Fibroblast of the conjunctiva (primary cell): ENCODE measurements around the gene ZNF17.
A peak's percentile ranks its signal among the peaks of the same experiment; 100 is the strongest.
"Not testable (repeated sequence)": the region's sequence is repeated elsewhere in the genome, so short reads cannot be mapped to it uniquely, and the experiment has no call there.

Experiments
- DNase-seq: peaks from one replicate; pipeline ENCODE4 v3.0.0-alpha.2; 2010; ENCODE audit warnings: low read depth

Gene ZNF17

GRCh38 chr19:57410877-57411671 is at the start of gene ZNF17:
Gene ZNF17, plus strand, starts transcription at chr19:57411161. Its CDS starts 2,455 bp downstream, at chr19:57413616.
- DNase-seq: peak; percentile 91

DNA sequence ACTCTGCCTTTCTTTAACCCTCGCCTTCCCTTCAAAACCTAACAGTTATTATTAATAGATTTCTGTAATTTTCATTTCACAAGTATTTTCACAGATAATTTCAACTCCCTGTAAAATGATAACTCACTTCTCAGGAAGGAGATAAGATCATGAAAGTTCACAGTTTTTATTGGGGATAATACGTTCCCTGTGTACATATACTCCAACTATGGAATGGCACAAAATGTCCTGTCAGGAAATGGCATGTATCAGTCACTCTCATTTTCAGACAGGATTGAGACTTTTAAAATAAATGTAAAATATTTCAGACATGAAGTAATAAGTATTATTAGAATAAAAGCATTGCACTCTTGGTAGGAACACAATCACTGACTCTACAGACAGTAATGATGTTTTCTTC is 48.5 kb upstream of the ZNF17 start:
- no peak for DNase-seq

DNA sequence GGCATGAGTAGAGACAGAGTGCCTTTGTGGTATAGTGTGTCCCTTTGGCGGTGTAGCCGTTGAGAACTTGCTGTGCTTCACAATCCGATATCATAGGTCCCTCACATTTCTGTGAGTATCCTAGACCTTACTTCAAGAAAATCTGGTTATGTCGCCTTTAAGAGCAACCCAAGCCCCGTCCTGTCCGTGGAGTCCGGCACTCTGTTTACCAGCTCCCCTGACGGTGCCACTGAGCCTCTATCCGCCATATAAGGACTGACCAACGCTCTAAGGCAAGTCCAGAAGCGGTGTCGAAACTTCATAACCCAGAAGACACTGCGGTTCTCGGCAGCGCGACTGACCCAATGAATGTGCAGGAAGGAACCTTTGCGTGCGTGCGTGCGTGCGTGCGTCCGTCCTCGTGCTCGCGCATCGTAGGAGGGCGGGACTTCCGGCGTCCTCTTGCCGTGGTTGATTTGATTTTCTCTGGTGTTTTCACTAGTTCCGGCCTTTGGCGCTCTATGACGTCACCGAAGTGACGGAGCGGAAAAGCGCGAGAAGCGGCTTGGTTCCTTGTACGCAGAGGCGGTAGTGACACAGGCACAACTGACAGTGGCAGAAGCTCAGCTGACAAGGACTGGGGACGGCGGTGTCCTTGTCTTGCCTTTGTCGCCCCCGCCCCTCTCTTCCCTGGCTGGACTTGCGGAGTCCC is 47.8 kb upstream of the ZNF17 start, which contains the start of the genes TRAPPC2B and ZNF547:
Gene TRAPPC2B (plus strand): TSS at position 555 of the 691 bp plus-strand sequence. CDS start 1,283 bp downstream, outside the sequence.
Gene ZNF547 (plus strand): TSS at position 555 of the 691 bp plus-strand sequence. CDS start 5,005 bp downstream, outside the sequence.
- peak; percentile 99 for DNase-seq

GRCh38 chr19:57363688-57364181 is 47.2 kb upstream of the ZNF17 start:
- DNase-seq: no peak

DNA sequence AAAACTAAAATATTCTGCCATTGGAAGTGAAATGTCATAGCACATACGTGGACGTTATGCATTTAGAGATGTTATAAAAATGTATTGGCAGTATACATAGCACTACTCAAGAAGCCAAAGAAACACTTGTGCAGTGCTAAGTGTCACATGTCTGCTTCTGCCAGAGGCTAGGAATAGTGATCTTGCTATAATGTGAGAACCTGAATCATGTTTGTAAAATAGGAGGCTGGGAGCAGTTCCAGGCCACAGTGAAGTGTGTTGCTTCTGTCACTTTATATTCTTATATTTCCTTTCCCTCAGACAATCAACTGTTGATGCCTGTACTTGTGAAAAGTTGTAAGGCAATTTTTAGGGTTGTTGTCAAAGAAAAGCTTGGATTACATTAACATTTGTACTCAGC is 44.2 kb upstream of the ZNF17 start:
- no peak for DNase-seq

- DNase-seq: no peak
Measured at GRCh38 chr19:57374179-57374578, 36.8 kb upstream of the ZNF17 start.

DNA sequence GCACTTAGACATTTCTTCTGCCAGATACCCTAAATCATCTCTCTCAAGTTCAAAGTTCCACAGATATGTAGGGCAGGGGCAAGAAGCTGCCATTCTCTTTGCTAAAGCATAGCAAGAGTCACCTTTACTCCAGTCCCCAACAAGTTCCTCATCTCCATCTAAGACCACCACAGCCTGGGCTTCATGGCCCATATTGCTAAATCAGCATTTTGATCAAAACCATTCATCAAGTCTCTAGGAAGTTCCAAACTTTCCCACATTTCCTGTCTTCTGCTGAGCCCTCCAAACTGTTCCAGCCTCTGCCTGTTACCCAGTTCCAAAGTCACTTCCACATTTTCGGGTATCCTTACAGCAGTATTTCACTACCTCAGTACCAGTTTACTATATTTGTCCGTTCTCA is 36.3 kb upstream of the ZNF17 start:
- DNase-seq: not testable (repeated sequence)

DNA sequence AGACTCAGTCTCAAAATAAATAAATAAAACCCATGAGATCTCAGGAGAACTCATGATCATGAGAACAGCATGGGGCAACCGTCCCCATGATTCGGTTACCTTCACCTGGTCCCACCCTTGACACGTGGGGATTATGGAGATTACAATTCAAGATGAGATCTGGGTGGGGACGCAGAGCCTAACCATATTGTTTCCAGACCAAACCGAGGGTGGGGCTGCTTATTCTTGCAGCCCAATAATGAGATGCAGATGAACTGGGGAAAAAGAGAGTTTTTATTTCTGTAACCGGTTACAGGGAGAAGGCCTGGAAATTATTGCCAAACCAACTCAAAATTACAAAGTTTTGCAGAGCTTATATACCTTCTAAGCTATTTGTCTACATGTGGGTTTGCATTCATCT is 34.8 kb upstream of the ZNF17 start:
- no peak for DNase-seq

- DNase-seq: no peak
Measured at GRCh38 chr19:57377498-57378146, 33.3 kb upstream of the ZNF17 start.

GRCh38 chr19:57380923-57381322 is 30.0 kb upstream of the ZNF17 start:
- no peak for DNase-seq

DNA sequence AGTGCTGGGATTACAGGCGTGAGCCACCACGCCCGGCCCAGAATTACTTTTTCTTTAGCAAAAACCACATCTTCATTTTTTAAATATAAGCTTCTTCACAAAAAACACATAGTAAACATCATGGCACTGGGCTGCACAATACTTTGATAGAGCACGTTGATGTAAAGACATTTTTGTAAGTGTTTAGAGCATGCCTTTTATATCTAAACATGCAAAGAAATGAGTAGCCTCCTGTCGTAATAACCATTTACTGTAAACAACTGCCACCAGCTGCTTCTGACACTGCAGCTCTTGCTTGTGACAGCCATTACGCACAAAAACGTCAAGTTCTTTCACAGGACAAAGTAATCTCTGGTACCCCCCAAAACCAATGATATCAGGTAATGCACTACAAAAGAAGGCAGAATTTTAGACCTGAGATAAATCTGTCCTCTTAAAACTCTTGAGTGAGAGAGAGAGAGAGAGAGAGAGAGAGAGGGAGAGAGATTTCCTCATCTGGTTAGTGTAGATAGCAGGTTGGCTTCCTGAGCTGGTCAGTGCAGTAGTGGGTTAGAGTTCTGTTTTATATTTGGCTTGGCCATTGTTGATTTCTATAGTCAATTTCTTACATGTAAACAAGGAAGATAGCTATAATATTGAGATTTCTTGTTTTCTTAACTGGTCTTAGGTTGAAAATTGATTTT is 28.0 kb upstream of the ZNF17 start:
- DNase-seq: no peak

DNA sequence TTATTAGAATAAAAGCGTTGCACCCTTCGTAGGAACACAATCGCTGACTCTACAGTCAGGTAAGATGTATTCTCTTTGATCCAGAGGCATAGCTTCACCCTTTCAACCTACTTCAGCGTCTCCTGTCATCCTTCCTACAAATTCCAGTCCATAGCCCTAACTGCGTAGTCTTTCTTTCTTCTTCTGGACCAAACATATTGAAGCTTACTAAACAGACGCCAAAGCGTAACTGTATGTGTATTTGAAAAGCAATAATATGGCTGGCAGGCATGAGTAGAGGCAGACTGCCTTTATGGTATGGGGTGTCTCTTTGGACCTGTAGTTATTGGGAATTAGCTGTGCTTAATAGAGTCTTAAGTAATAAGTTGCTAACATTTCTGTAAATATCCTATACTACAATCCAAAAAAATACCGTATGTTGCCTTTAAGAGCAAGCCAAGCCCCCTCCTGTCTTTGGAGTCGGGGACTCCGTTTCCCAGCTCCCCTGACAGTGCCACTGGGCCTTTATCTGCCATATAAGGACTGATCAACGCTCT is 21.7 kb upstream of the ZNF17 start:
- DNase-seq: no peak

GRCh38 chr19:57389730-57390598 is 21.0 kb upstream of the ZNF17 start, which contains the start of gene ZNF548:
Gene ZNF548, plus strand, starts transcription at chr19:57389854. Its CDS starts 246 bp downstream, at chr19:57390100.
- DNase-seq: peak; percentile 98

DNA sequence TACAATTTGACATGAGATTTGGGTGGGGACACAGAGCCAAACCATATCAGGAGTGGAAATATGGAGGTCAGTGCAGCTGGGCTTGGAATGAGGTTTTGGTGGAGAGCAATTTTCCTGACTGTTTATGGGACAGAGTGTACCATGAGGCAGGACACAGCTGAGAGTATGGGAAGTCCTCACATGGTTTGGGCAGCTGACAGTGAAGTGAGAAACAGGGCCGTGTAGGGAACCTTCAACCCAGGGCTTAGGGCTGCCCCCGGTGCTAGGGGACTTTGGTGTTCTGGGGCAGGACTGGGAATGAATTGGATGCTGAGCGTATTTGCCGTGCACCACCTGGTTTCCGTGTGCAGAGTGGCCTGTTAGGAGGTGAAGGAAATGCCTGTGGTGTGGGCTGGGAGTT is 15.3 kb upstream of the ZNF17 start:
- DNase-seq: no peak

DNA sequence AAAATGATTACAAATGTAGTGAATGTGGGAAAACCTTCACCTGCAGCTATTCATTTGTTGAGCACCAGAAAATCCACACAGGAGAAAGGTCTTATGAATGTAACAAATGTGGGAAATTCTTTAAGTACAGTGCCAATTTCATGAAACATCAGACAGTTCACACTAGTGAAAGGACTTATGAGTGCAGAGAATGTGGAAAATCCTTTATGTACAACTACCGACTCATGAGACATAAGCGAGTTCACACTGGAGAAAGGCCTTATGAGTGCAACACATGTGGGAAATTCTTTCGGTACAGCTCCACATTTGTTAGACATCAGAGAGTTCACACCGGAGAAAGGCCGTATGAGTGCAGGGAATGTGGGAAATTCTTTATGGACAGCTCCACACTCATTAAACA is 12.1 kb upstream of the ZNF17 start:
- no peak for DNase-seq

DNA sequence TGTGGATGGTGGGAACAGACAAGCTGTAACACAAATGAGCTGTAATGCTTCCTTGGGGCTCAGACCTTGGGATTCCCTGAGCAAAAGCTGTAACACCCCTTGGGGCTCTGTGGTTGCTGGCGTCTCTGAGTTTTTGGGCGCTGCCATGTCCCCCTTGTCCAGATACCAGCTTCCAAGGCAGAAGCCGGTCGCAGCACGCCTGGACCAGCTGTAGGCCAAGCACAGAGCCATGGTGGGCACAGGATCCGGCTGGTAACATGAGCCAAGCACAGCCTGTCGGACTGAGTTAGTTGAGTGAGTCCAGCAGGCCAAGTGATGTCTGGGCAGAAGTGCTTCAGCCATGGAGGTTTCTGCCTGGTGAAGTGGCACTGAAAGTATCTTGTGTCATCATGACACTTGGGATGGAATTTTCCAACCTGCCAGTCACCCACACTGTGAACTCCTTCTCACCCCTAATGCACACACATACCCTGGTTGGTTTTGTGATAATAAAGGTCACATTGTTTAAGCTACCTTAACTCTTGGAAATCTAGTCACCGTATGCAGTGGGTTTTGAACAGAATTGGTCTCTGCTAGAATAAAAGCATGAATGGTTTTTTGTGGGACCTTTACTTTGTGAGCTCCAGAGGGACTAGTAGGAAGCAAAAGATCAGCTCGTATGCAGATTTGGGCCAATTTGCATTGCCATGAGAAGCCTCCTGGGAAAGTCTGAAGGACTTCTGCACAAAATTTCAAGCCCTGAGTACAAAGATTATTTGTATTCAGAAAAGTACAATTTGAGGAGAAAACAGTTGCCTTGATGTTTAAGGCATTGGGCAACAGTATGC is 7.0 kb upstream of the ZNF17 start:
- no peak for DNase-seq

- no peak for DNase-seq
Measured at GRCh38 chr19:57406516-57407123, 4.3 kb upstream of the ZNF17 start.

DNA sequence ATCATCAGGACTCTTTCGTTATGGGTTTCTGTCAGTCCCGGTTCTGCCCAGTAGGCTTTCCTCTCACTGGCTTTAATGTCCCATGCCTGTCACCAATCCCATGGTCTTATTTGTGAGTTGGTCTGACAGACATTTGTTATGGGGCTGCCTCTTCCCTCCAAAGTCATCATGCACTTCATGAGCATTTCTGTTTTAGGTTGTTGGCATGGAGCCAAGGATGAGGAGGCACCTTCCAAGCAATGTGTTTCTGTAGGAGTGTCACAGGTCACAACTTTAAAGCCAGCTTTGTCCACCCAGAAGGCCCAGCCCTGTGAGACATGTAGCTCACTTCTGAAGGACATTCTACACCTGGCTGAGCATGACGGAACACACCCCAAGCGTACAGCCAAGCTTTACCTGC is 8.5 kb downstream of the ZNF17 start:
- DNase-seq: no peak

- no peak for DNase-seq
Measured at GRCh38 chr19:57421037-57421436, 10.1 kb downstream of the ZNF17 start.
